ENCODE measurements around the gene IREB2. TPM values are rescaled to one million over a fixed set of nuclear protein-coding genes. Genes with fewer than 3 reads are reported as not detected.
A peak's percentile ranks its signal among the peaks of the same experiment; 100 is the strongest.

Gene IREB2
- total and polyA plus RNA-seq, 4 experiments from 2014 or later, result 7.6 to 71.9 (median 42.2) TPM

DNA sequence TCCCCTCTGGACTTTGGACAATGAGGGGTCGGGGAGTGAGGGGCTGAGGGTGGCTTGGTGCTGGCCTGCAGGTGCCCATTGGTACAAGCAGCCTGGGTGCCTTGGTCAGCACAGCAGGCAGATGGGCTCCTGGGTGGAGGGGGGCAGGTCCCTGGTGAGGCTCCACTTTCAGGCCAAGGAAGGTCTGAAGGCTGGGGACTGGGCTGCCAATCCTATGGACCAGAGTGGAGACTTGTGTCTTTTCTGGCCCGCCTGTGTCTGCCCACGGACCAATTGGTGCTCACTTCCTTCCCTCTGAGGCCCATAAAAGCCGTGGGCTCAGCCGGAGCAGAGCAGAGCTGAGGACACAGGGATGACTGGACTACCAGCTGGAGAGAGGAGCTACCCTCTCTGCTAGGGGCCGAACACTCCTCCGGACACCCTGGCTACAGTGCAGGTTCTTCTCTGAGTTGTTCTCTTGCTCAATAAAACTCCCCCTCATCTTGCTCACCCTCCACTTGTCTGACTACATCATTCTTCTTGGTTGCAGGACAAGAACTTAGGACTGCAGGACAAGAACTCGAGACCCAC is 31.9 kb upstream of the IREB2 start:
- ChIA-PET CTCF (ENCODE audit: partially characterized antibody) (no interaction called here), POLR2A (ENCODE audit: partially characterized antibody) (no interaction called here)
- H3K36me3 Mint-ChIP-seq, result no peaks in the 10 kb centered on the region
- H3K27ac ChIP-seq (ENCODE audit: low read depth, low read length), result no peak overlapping the region
- DNase-seq, result no peak
- H3K4me3 ChIP-seq (ENCODE audit: low read length in 2 of 2), result no peak overlapping the region
- peaks cover 5 to 11% of the 10 kb centered on the region in 2 donors for H3K27me3 Mint-ChIP-seq
- H3K4me3 Mint-ChIP-seq, result no peak overlapping the region
- H3K27me3 ChIP-seq (ENCODE audit: insufficient read depth, low read length), result no peaks in the 10 kb centered on the region
- H3K9me3 ChIP-seq (ENCODE audit: control insufficient read depth in 1 of 2, low read length in 2 of 2), result no peaks in the 10 kb centered on the region
- no peaks in the 10 kb centered on the region for H3K9me3 Mint-ChIP-seq
- no peaks in the 10 kb centered on the region for H3K4me1 ChIP-seq (ENCODE audit: insufficient read depth, low read length)
- H3K27ac Mint-ChIP-seq, result peak overlapping the region in 1 of 7 donors; percentile 35
- H3K4me1 Mint-ChIP-seq, result no peaks in the 10 kb centered on the region
- intact Hi-C loops (cut with micrococcal nuclease), result no loop called here
- H3K36me3 ChIP-seq (ENCODE audit: insufficient read depth, low read length), result no peaks in the 10 kb centered on the region

- Mint-ChIP-seq H3K4me3 (no peak overlapping the region), H3K4me1 (no peaks in the 10 kb centered on the region), H3K27me3 (peaks cover 4 to 12% of the 10 kb centered on the region in 2 donors), H3K9me3 (no peaks in the 10 kb centered on the region), H3K27ac (no peak overlapping the region), H3K36me3 (no peaks in the 10 kb centered on the region)
- intact Hi-C loops (cut with micrococcal nuclease), result no loop called here
- Histone ChIP-seq H3K9me3 (ENCODE audit: control insufficient read depth in 1 of 2, low read length in 2 of 2) (no peaks in the 10 kb centered on the region), H3K4me3 (ENCODE audit: low read length in 2 of 2) (no peak overlapping the region), H3K36me3 (ENCODE audit: insufficient read depth, low read length) (no peaks in the 10 kb centered on the region), H3K4me1 (ENCODE audit: insufficient read depth, low read length) (no peaks in the 10 kb centered on the region), H3K27ac (ENCODE audit: low read depth, low read length) (no peak overlapping the region), H3K27me3 (ENCODE audit: insufficient read depth, low read length) (no peaks in the 10 kb centered on the region)
- no peak for DNase-seq
- ChIA-PET POLR2A (ENCODE audit: partially characterized antibody) (no interaction called here), CTCF (ENCODE audit: partially characterized antibody) (interaction anchor here (0.8 to 1.5 kb wide), 2 partner anchors 8 to 13 kb away, joined by 3 to 4 read pairs; no protein-coding TSS in a partner anchor)
Measured at GRCh38 chr15:78407608-78408354, 30.2 kb upstream of the IREB2 start.

DNA sequence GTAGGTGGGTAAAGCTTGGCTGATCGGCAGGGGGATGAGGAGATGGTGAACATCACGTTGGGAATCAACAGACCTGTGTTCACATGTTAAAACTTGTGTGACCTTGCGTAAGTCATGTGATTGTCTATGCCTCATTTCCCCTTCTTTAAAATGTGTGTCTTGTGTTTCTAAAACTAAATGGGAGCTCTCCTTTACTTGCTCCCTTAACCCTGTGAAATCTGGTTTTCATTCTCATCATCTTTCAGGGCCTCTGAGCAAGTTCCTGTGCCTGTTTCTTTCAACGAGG is 29.7 kb upstream of the IREB2 start:
- peaks cover 4 to 12% of the 10 kb centered on the region in 2 donors for H3K27me3 Mint-ChIP-seq
- no peak overlapping the region for H3K4me3 Mint-ChIP-seq
- no peak for DNase-seq
- H3K4me1 Mint-ChIP-seq, result no peaks in the 10 kb centered on the region
- ChIA-PET POLR2A (ENCODE audit: partially characterized antibody) (no interaction called here), CTCF (ENCODE audit: partially characterized antibody) (interaction anchor here (0.6 to 1.5 kb wide), 3 partner anchors 9 to 14 kb away, joined by 3 to 4 read pairs (median 3); no protein-coding TSS in a partner anchor)
- no peaks in the 10 kb centered on the region for H3K27me3 ChIP-seq (ENCODE audit: insufficient read depth, low read length)
- intact Hi-C loops (cut with micrococcal nuclease), result no loop called here
- no peaks in the 10 kb centered on the region for H3K36me3 ChIP-seq (ENCODE audit: insufficient read depth, low read length)
- H3K27ac ChIP-seq (ENCODE audit: low read depth, low read length), result no peak overlapping the region
- H3K9me3 Mint-ChIP-seq, result no peaks in the 10 kb centered on the region
- H3K4me1 ChIP-seq (ENCODE audit: insufficient read depth, low read length), result no peaks in the 10 kb centered on the region
- no peak overlapping the region for H3K27ac Mint-ChIP-seq
- no peaks in the 10 kb centered on the region for H3K36me3 Mint-ChIP-seq
- no peak overlapping the region for H3K4me3 ChIP-seq (ENCODE audit: low read length in 2 of 2)
- H3K9me3 ChIP-seq (ENCODE audit: control insufficient read depth in 1 of 2, low read length in 2 of 2), result no peaks in the 10 kb centered on the region

DNA sequence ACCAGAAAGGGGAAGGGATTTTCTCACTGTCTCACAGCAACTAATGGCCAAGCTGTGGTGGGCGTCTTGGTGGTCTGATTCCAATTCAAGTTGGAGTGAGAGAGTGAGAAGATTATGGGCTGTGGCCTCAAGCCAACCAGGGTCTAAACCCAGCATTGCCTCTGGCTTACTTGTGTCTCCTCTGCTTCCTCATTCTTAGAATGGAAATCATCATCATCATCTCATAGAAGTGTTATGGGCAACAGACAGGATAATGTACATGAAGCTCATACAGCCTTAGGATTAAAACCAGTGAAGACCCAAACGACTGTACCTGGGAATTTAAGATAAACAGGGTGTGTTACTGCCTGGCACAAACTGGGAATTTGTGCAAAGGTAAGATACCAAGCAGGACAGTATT is 29.1 kb upstream of the IREB2 start:
- intact Hi-C loops (cut with micrococcal nuclease), result no loop called here

GRCh38 chr15:78411061-78411460 is 27.0 kb upstream of the IREB2 start:
- DNase-seq, result no peak
- no peaks in the 10 kb centered on the region for H3K9me3 Mint-ChIP-seq
- no peaks in the 10 kb centered on the region for H3K4me1 ChIP-seq (ENCODE audit: insufficient read depth, low read length)
- H3K4me1 Mint-ChIP-seq, result no peaks in the 10 kb centered on the region
- H3K4me3 ChIP-seq (ENCODE audit: low read length in 2 of 2), result no peak overlapping the region
- no peak overlapping the region for H3K4me3 Mint-ChIP-seq
- no peaks in the 10 kb centered on the region for H3K27me3 ChIP-seq (ENCODE audit: insufficient read depth, low read length)
- intact Hi-C loops (cut with micrococcal nuclease), result no loop called here
- no peaks in the 10 kb centered on the region for H3K36me3 ChIP-seq (ENCODE audit: insufficient read depth, low read length)
- no peak overlapping the region for H3K27ac ChIP-seq (ENCODE audit: low read depth, low read length)
- CTCF ChIA-PET (ENCODE audit: partially characterized antibody), result interaction anchor here (1.9 kb wide), 1 partner anchor 11 kb away, joined by 5 read pairs; no protein-coding TSS in a partner anchor
- no peak overlapping the region for H3K27ac Mint-ChIP-seq
- POLR2A ChIA-PET (ENCODE audit: partially characterized antibody), result no interaction called here
- H3K9me3 ChIP-seq (ENCODE audit: control insufficient read depth in 1 of 2, low read length in 2 of 2), result no peaks in the 10 kb centered on the region
- no peaks in the 10 kb centered on the region for H3K36me3 Mint-ChIP-seq
- H3K27me3 Mint-ChIP-seq, result peaks cover 8 to 10% of the 10 kb centered on the region in 2 donors

More for the DNA sequence above, 29.1 kb upstream of the IREB2 start:
- H3K27me3 ChIP-seq (ENCODE audit: insufficient read depth, low read length), result no peaks in the 10 kb centered on the region
- Mint-ChIP-seq H3K9me3 (no peaks in the 10 kb centered on the region), H3K27ac (peak overlapping the region in 1 of 7 donors; percentile 68), H3K36me3 (no peaks in the 10 kb centered on the region), H3K27me3 (peaks cover 4 to 12% of the 10 kb centered on the region in 2 donors), H3K4me1 (no peaks in the 10 kb centered on the region), H3K4me3 (no peak overlapping the region)
- no peak overlapping the region for H3K4me3 ChIP-seq (ENCODE audit: low read length in 2 of 2)
- CTCF ChIA-PET (ENCODE audit: partially characterized antibody), result interaction anchor here (0.6 to 1.9 kb wide), 4 partner anchors 10 to 14 kb away, joined by 3 to 5 read pairs (median 4); no protein-coding TSS in a partner anchor
- H3K36me3 ChIP-seq (ENCODE audit: insufficient read depth, low read length), result no peaks in the 10 kb centered on the region
- POLR2A ChIA-PET (ENCODE audit: partially characterized antibody), result no interaction called here
- no peak for DNase-seq
- no peaks in the 10 kb centered on the region for H3K4me1 ChIP-seq (ENCODE audit: insufficient read depth, low read length)
- H3K9me3 ChIP-seq (ENCODE audit: control insufficient read depth in 1 of 2, low read length in 2 of 2), result no peaks in the 10 kb centered on the region
- no peak overlapping the region for H3K27ac ChIP-seq (ENCODE audit: low read depth, low read length)

DNA sequence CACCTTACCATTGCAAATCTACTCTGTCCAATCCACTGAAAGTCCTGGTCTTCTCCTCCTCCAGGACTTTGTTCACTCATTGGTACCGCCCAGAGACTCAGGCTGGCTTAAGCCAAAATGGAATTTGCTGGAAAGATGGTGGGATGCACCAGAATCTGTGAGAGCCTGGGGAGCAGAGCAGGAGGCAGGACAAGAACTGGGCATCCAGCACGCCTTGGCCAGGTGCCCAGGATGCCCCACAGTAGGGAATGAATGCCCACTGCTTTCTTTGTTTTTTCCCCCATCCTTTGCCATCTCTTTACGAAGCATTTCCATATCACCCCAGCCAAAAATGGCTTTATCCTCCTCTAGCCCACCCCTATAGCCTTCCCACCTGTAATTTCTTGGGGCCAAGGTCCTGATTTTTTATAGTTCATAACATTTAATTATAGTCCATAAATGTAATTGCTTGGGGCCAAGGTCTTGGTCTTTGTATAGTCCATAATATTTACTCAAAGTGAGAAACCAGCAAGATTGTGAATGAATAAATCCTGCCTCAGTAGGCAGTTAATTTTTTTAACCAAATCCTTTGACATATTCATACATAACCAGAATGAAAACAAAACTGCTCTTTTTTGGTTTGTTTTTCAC is 23.3 kb upstream of the IREB2 start:
- CTCF ChIA-PET (ENCODE audit: partially characterized antibody), result interaction anchor here (2.5 kb wide), 1 partner anchor 8 kb away, joined by 9 read pairs; no protein-coding TSS in a partner anchor
- intact Hi-C loops (cut with micrococcal nuclease), result no loop called here

DNA sequence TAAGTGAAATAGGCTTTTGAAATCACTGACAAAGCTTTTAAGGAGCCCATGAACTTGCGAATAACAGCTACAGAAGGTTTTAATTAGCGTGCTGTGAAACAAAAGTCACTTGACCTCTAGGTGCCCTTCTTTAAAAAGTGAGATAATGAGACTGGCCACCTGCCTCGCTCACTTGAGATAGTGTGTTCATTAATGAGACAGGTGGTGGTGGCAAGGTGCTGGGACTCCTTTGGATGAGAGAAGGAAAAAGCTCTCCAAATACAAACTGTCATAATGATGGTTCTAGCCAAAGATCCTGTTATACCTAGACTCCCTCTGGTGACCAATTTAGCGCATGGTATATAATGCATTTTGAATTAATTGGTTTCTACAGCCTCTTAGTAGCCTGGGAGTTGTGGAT is 22.7 kb upstream of the IREB2 start:
- H3K4me1 ChIP-seq (ENCODE audit: insufficient read depth, low read length), result no peaks in the 10 kb centered on the region
- H3K9me3 ChIP-seq (ENCODE audit: control insufficient read depth in 1 of 2, low read length in 2 of 2), result no peaks in the 10 kb centered on the region
- intact Hi-C loops (cut with micrococcal nuclease), result no loop called here
- no peaks in the 10 kb centered on the region for H3K27me3 ChIP-seq (ENCODE audit: insufficient read depth, low read length)
- Mint-ChIP-seq H3K4me1 (no peaks in the 10 kb centered on the region), H3K27me3 (peaks cover 2 to 11% of the 10 kb centered on the region in 2 donors), H3K36me3 (no peaks in the 10 kb centered on the region), H3K27ac (no peak overlapping the region), H3K4me3 (no peak overlapping the region), H3K9me3 (peaks cover 0 to 2% (median 0%) of the 10 kb centered on the region in 8 donors)
- no peak for DNase-seq
- H3K36me3 ChIP-seq (ENCODE audit: insufficient read depth, low read length), result no peaks in the 10 kb centered on the region
- H3K27ac ChIP-seq (ENCODE audit: low read depth, low read length), result no peak overlapping the region
- ChIA-PET CTCF (ENCODE audit: partially characterized antibody) (no interaction called here), POLR2A (ENCODE audit: partially characterized antibody) (interaction anchor here (1.9 kb wide), 1 partner anchor 22 kb away, joined by 5 read pairs; the partner anchor contains the start of gene IREB2)
- no peak overlapping the region for H3K4me3 ChIP-seq (ENCODE audit: low read length in 2 of 2)

More for the DNA sequence above, 23.3 kb upstream of the IREB2 start:
- Mint-ChIP-seq H3K36me3 (no peaks in the 10 kb centered on the region), H3K4me3 (no peak overlapping the region), H3K4me1 (no peaks in the 10 kb centered on the region), H3K27me3 (peaks cover 2 to 11% of the 10 kb centered on the region in 2 donors), H3K9me3 (peaks cover 0 to 2% (median 0%) of the 10 kb centered on the region in 8 donors), H3K27ac (no peak overlapping the region)
- POLR2A ChIA-PET (ENCODE audit: partially characterized antibody), result interaction anchor here (1.9 kb wide), 1 partner anchor 23 kb away, joined by 5 read pairs; the partner anchor contains the start of gene IREB2
- Histone ChIP-seq H3K4me1 (ENCODE audit: insufficient read depth, low read length) (no peaks in the 10 kb centered on the region), H3K9me3 (ENCODE audit: control insufficient read depth in 1 of 2, low read length in 2 of 2) (no peaks in the 10 kb centered on the region), H3K27ac (ENCODE audit: low read depth, low read length) (no peak overlapping the region), H3K27me3 (ENCODE audit: insufficient read depth, low read length) (no peaks in the 10 kb centered on the region), H3K4me3 (ENCODE audit: low read length in 2 of 2) (no peak overlapping the region), H3K36me3 (ENCODE audit: insufficient read depth, low read length) (no peaks in the 10 kb centered on the region)
- no peak for DNase-seq

All from CD4-positive, alpha-beta memory T cell (primary cell).